Peyer's patch (tissue), 4 donors: Measurements from ENCODE around the gene SLC25A40. TPM values are rescaled to one million over a fixed set of nuclear protein-coding genes. Genes with fewer than 3 reads are reported as not detected.

Experiments used
- DNase-seq, 3 donors: peaks; one replicate each; pipeline ENCODE4 v3.0.0-alpha.2; 2017 to 2019
- H3K27ac ChIP-seq, 4 donors: fragments of 200-600 bp; sonication (generic); one replicate each; pipeline ENCODE4 v1.5.1; 2016 to 2019
- H3K27me3 ChIP-seq, 2 donors: fragments of 200-600 bp; sonication (generic); one replicate each; pipeline ENCODE4 v1.5.1; 2019
- H3K36me3 ChIP-seq, 3 donors: fragments of 200-600 bp; sonication (generic); one replicate each; pipeline ENCODE4 v1.5.1; 2016 to 2019
- H3K4me1 ChIP-seq, 4 donors: fragments of 200-600 bp; sonication (generic); one replicate each; pipeline ENCODE4 v1.5.1; 2016 to 2019
- H3K4me3 ChIP-seq, 4 donors: fragments of 200-600 bp; sonication (generic); 1 replicate in 3 of 4; 2 replicates in 1 of 4; pipeline ENCODE4 v1.5.1; 2016 to 2019; ENCODE audit warnings: mild to moderate bottlenecking in 1 of 4
- H3K9me3 ChIP-seq, 4 donors: fragments of 200-600 bp; sonication (generic); one replicate each; pipeline ENCODE4 v1.5.1; 2016 to 2019; ENCODE audit warnings: mild to moderate bottlenecking in 1 of 4
- CTCF ChIP-seq, 6 experiments: fragments of 450-650 bp in 4 of 6; fragments of 200-600 bp in 2 of 6; sonication (generic) in 1 of 6; IDR thresholded peaks; one replicate each; pipeline ENCODE4 v1.5.1; 2017 to 2019; ENCODE audit warnings: antibody characterized with exemption in 6 of 6, mild to moderate bottlenecking in 3 of 6, moderate library complexity in 1 of 6
- POLR2A ChIP-seq, 2 donors: fragments of 450-650 bp; IDR thresholded peaks; one replicate each; pipeline ENCODE4 v1.5.1; 2017; ENCODE audit warnings: antibody characterized with exemption in 2 of 2, mild to moderate bottlenecking in 2 of 2, moderate library complexity in 2 of 2
- total RNA-seq, 4 donors: library from RNA; depleted of rRNA; stranded (reverse); fragments of >200 nt; gene quantifications; one replicate each; pipeline ENCODE4 v1.1.0, GENCODE V29; 2016

SLC25A40 gene
- total RNA-seq, 4 donors from 2014 or later: 17.8 to 23.9 (median 20.7) TPM

GRCh38 chr7:87858417-87859100 is 17.6 kb downstream of the SLC25A40 start:
- Histone ChIP-seq H3K9me3 (no peaks in the 10 kb centered on the region), H3K4me1 (no peaks in the 10 kb centered on the region), H3K4me3 (no peak overlapping the region), H3K27me3 (no peaks in the 10 kb centered on the region), H3K27ac (no peak overlapping the region), H3K36me3 (peaks cover 0 to 29% (median 0%) of the 10 kb centered on the region in 3 donors)
- no peak for TF ChIP-seq POLR2A (IDR thresholded peaks at IDR 0.05)
- TF ChIP-seq CTCF (IDR thresholded peaks at IDR 0.05): no peak
- DNase-seq: no peak

- Histone ChIP-seq H3K9me3 (no peaks in the 10 kb centered on the region), H3K36me3 (peaks cover 0 to 22% (median 0%) of the 10 kb centered on the region in 3 donors), H3K4me3 (no peak overlapping the region), H3K4me1 (no peaks in the 10 kb centered on the region), H3K27ac (no peak overlapping the region), H3K27me3 (no peaks in the 10 kb centered on the region)
- DNase-seq: no peak
- TF ChIP-seq POLR2A (IDR thresholded peaks at IDR 0.05): no peak
- TF ChIP-seq CTCF (IDR thresholded peaks at IDR 0.05): no peak
These were observed 22.8 kb downstream of the SLC25A40 start for GRCh38 chr7:87853237-87853864.

DNA sequence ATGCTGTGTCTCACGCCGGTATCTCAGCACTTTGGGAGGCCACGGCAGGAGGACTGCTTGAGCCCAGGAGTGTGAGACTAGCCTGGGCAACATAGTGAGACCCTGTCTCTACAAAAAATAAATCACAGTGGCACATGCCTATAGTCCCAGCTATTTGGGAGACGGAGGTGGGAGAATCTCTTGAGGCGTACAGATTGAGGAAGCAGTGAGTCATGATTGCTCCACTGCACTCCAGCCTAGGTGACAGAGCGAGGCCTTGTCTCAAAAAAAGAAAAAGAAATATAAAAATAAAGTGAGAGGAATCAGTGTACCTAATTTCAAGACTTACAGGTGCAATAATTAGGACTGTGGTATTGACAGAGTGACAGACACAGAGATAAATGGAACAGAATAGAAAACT is 23.9 kb downstream of the SLC25A40 start:
- H3K27me3 ChIP-seq: no peaks in the 10 kb centered on the region
- H3K4me3 ChIP-seq: no peak overlapping the region
- peaks cover 0 to 12% (median 0%) of the 10 kb centered on the region in 3 donors for H3K36me3 ChIP-seq
- DNase-seq: no peak
- no peaks in the 10 kb centered on the region for H3K4me1 ChIP-seq
- TF ChIP-seq CTCF (IDR thresholded peaks at IDR 0.05) (no peak), POLR2A (IDR thresholded peaks at IDR 0.05) (no peak)
- H3K9me3 ChIP-seq: no peaks in the 10 kb centered on the region
- no peak overlapping the region for H3K27ac ChIP-seq

DNA sequence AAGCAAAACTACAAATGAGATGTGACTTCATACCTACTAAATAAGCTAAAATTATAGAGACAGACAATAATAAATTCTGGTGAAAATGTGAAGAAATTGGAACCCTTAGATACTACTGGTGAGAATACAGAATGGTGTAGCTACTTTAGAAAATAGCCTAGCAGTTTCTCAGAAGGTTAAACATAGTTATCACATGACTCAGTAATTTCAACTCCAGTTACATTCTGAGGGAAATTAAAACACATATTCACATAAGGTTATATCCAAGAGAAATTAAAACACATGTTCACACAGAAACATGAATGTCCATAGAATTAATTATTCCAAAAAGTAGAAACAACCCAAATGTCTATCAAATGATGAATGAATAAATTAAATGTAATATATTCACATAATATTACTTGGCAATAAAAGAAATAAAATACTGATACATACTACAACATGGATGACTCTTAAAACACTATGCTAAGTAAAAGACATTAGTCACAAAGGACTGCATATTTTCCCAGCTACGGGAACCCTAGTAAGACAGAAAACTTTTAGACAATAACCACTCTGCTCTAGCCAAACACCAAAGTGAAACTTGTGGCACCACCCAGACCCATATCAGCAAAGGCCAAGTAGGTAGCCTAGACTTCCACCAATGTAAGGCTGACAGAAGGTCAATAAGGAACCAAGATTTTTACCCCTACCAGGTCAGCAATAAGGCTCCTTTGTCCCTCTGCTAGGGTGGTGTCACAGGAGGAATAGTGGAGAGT is 25.1 kb downstream of the SLC25A40 start:
- no peak for DNase-seq
- Histone ChIP-seq H3K36me3 (peaks cover 0 to 14% (median 0%) of the 10 kb centered on the region in 3 donors), H3K9me3 (no peaks in the 10 kb centered on the region), H3K4me3 (no peak overlapping the region), H3K4me1 (no peaks in the 10 kb centered on the region), H3K27me3 (no peaks in the 10 kb centered on the region), H3K27ac (no peak overlapping the region)
- TF ChIP-seq POLR2A (IDR thresholded peaks at IDR 0.05) (no peak), CTCF (IDR thresholded peaks at IDR 0.05) (no peak)

DNA sequence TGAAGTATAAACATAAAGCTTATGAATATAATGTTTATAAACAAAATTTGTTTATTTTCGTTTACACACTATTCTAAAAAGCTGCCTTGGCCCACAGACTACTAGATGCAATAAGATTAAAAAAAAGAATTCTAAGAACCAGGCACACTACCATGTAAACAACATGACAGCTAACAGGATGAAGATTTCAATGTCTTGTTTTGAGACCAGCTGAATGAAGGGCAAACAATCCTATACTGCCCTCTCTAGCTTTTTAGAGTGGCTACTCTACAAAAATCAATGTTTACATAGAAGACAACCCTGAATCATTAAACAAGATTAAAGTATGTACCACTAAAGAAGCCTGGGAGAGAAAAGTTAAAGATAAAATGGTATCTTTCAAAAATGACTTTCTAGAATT is 38.6 kb downstream of the SLC25A40 start:
- Histone ChIP-seq H3K36me3 (peaks cover 0 to 13% (median 0%) of the 10 kb centered on the region in 3 donors), H3K4me3 (no peak overlapping the region), H3K9me3 (no peaks in the 10 kb centered on the region), H3K27me3 (no peaks in the 10 kb centered on the region), H3K4me1 (no peaks in the 10 kb centered on the region), H3K27ac (no peak overlapping the region)
- TF ChIP-seq POLR2A (IDR thresholded peaks at IDR 0.05) (no peak), CTCF (IDR thresholded peaks at IDR 0.05) (no peak)
- DNase-seq: no peak
